CD8-positive, alpha-beta memory T cell (primary cell): ENCODE data around the gene DOCK4. TPM values are rescaled to one million over a fixed set of nuclear protein-coding genes. Genes with fewer than 3 reads are reported as not detected.

Source experiments
- CTCF ChIA-PET: fragments of 350-600 bp; sonication (Branson Sonifier 250); formaldehyde crosslinking; loops from one replicate; lab custom pipeline; 2021; ENCODE audit warnings: antibody characterized with exemption; lab: Charles Lee
- POLR2A ChIA-PET: fragments of 350-600 bp; sonication (Branson Sonifier 250); formaldehyde crosslinking; loops from one replicate; lab custom pipeline; 2021; ENCODE audit warnings: antibody characterized with exemption; lab: Charles Lee
- DNase-seq, 5 donors: peaks; one replicate each; pipeline versions ENCODE4 v3.0.0 to v3.0.0-alpha.2; 2020 to 2022; ENCODE audit warnings: mixed read lengths in 1 of 5
- H3K27ac ChIP-seq: one replicate; pipeline ENCODE4 v1.7.0; 2013; ENCODE audit warnings: low read depth, mild to moderate bottlenecking, low read length, moderate library complexity
- H3K27me3 ChIP-seq: 2 replicates; pipeline ENCODE4 v1.7.0; 2013; ENCODE audit warnings: low read length, mild to moderate bottlenecking; ENCODE audit not compliant: insufficient read depth, poor library complexity, severe bottlenecking
- H3K36me3 ChIP-seq: 2 replicates; pipeline ENCODE4 v1.7.0; 2013; ENCODE audit warnings: mild to moderate bottlenecking, low read length, moderate library complexity; ENCODE audit not compliant: insufficient read depth
- H3K4me1 ChIP-seq: 2 replicates; pipeline ENCODE4 v1.7.0; 2013; ENCODE audit warnings: mild to moderate bottlenecking, low read length, moderate library complexity; ENCODE audit not compliant: insufficient read depth
- H3K4me3 ChIP-seq: 2 replicates; pipeline ENCODE4 v1.7.0; 2013; ENCODE audit warnings: mild to moderate bottlenecking, low read length
- H3K9me3 ChIP-seq: 2 replicates; pipeline ENCODE4 v1.7.0; 2013; ENCODE audit warnings: mild to moderate bottlenecking, low read length
- H3K27ac Mint-ChIP-seq, 8 donors: one replicate each; pipeline ENCODE4 v1.8.0; 2020 to 2021; ENCODE audit warnings: mixed read lengths in 8 of 8, mild to moderate bottlenecking in 6 of 8, inconsistent platforms in 3 of 8, moderate library complexity in 3 of 8
- H3K27me3 Mint-ChIP-seq, 2 donors: one replicate each; pipeline ENCODE4 v1.8.0; 2020 to 2021; ENCODE audit warnings: mixed read lengths in 2 of 2, mild to moderate bottlenecking in 1 of 2, moderate library complexity in 1 of 2
- H3K36me3 Mint-ChIP-seq, 3 donors: one replicate each; pipeline ENCODE4 v1.8.0; 2020 to 2021; ENCODE audit warnings: mixed read lengths in 3 of 3, inconsistent platforms in 1 of 3, mild to moderate bottlenecking in 1 of 3
- H3K4me1 Mint-ChIP-seq, 3 donors: one replicate each; pipeline ENCODE4 v1.8.0; 2020 to 2021; ENCODE audit warnings: mixed read lengths in 3 of 3, inconsistent platforms in 1 of 3, mild to moderate bottlenecking in 1 of 3
- H3K4me3 Mint-ChIP-seq, 7 donors: one replicate each; pipeline ENCODE4 v1.8.0; 2020 to 2021; ENCODE audit warnings: mixed read lengths in 7 of 7, mild to moderate bottlenecking in 6 of 7, moderate library complexity in 4 of 7, inconsistent platforms in 2 of 7
- H3K9me3 Mint-ChIP-seq, 5 donors: one replicate each; pipeline ENCODE4 v1.8.0; 2020 to 2022; ENCODE audit warnings: mixed read lengths in 5 of 5, mild to moderate bottlenecking in 3 of 5, moderate library complexity in 2 of 5, inconsistent platforms in 1 of 5
- polyA plus RNA-seq: library from polyadenylated mRNA; unstranded; fragments of 300-500 nt; fragmentation: Illumina TruSeq; gene quantifications from one replicate; pipeline ENCODE4 v1.2.3, GENCODE V29; 2021
- total RNA-seq, 2 experiments: library from RNA; stranded (reverse); gene quantifications; one replicate each; pipeline ENCODE4 v1.2.3, GENCODE V29; 2021

DOCK4 gene
- total and polyA plus RNA-seq, 3 experiments from 2014 or later, result 1.2 TPM; not detected in 1

DNA sequence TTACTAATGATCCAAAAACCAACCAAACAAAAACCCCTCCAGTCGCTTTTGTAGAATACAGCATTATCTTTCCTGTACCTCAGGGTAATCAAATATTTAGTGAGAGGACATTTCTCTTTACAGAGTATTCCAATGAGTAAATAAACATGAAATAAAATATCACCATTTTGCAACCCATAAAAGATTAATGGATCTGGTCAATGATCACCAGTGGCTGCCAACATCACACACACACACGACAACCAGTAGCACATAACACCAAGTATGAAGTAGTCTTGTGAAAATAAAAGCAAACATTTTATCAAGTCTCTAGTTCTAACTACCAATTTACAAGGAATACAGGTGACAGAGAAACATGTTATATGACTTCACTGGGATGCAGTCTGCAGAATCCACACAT is 455.3 kb downstream of the DOCK4 start:
- peaks cover 0 to 25% of the 10 kb centered on the region in 2 donors for H3K27me3 Mint-ChIP-seq
- ChIA-PET POLR2A (no interaction called here), CTCF (no interaction called here)
- no peak for DNase-seq
- Histone ChIP-seq H3K36me3 (no peaks in the 10 kb centered on the region), H3K4me1 (no peaks in the 10 kb centered on the region), H3K27ac (no peak overlapping the region), H3K4me3 (no peak overlapping the region), H3K9me3 (no peaks in the 10 kb centered on the region), H3K27me3 (no peaks in the 10 kb centered on the region)
- peaks cover 0 to 2% (median 0%) of the 10 kb centered on the region in 3 donors for H3K4me1 Mint-ChIP-seq
- H3K4me3 Mint-ChIP-seq, result no peak overlapping the region
- H3K36me3 Mint-ChIP-seq, result no peaks in the 10 kb centered on the region
- H3K27ac Mint-ChIP-seq, result no peak overlapping the region
- H3K9me3 Mint-ChIP-seq, result peaks cover 0 to 3% (median 0%) of the 10 kb centered on the region in 5 donors

DNA sequence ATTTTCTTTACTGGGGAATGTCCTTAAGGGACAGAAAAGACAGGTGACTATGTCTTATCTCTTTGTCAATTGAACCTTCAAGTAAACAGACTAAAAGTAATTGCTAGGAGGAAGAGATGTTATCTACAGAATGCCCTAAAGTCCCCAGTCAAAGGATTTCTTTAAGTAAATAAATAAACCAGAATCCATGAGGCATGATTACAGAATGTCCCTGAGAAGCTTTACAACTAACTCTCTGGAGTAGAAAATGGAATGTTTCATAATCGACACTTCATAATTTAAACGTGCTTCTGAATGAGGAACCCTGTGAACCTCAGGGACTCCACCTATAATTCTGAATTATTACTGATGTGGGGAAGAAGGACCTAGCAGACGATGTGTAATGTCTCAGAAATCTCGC is 456.0 kb downstream of the DOCK4 start:
- H3K4me1 ChIP-seq, result no peaks in the 10 kb centered on the region
- no peak overlapping the region for H3K27ac Mint-ChIP-seq
- no peak overlapping the region for H3K4me3 Mint-ChIP-seq
- no peak for DNase-seq
- ChIA-PET POLR2A (no interaction called here), CTCF (no interaction called here)
- H3K9me3 Mint-ChIP-seq, result peaks cover 0 to 3% (median 0%) of the 10 kb centered on the region in 5 donors
- H3K36me3 Mint-ChIP-seq, result no peaks in the 10 kb centered on the region
- H3K4me1 Mint-ChIP-seq, result peaks cover 0 to 2% (median 0%) of the 10 kb centered on the region in 3 donors
- H3K27ac ChIP-seq, result no peak overlapping the region
- no peaks in the 10 kb centered on the region for H3K27me3 ChIP-seq
- no peak overlapping the region for H3K4me3 ChIP-seq
- no peaks in the 10 kb centered on the region for H3K9me3 ChIP-seq
- peaks cover 0 to 20% of the 10 kb centered on the region in 2 donors for H3K27me3 Mint-ChIP-seq
- no peaks in the 10 kb centered on the region for H3K36me3 ChIP-seq

DNA sequence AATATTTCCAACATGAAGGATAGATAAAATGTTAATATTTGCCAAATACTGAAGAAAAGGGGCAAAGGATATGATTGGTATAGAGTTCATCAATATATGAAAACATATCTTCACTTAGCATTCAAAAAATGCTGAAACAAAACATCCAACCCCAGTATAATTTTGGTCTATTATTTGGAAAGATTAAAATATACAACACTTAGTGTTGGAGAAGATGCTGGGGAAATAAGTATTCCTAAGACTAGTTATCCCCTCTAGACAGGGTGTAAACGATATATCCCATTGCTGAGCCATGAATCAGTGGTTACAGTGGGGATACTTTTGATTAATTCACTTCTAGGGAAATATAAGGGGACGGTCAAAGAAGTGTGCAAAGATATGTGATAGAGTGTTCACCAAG is 456.6 kb downstream of the DOCK4 start:
- Histone ChIP-seq H3K9me3 (no peaks in the 10 kb centered on the region), H3K27ac (no peak overlapping the region), H3K27me3 (no peaks in the 10 kb centered on the region), H3K4me3 (no peak overlapping the region), H3K4me1 (no peaks in the 10 kb centered on the region), H3K36me3 (no peaks in the 10 kb centered on the region)
- Mint-ChIP-seq H3K4me3 (no peak overlapping the region), H3K9me3 (peaks cover 0 to 3% (median 0%) of the 10 kb centered on the region in 5 donors), H3K27ac (no peak overlapping the region), H3K36me3 (no peaks in the 10 kb centered on the region), H3K27me3 (peaks cover 0 to 24% of the 10 kb centered on the region in 2 donors), H3K4me1 (peaks cover 0 to 2% (median 0%) of the 10 kb centered on the region in 3 donors)
- ChIA-PET POLR2A (no interaction called here), CTCF (no interaction called here)
- no peak for DNase-seq

DNA sequence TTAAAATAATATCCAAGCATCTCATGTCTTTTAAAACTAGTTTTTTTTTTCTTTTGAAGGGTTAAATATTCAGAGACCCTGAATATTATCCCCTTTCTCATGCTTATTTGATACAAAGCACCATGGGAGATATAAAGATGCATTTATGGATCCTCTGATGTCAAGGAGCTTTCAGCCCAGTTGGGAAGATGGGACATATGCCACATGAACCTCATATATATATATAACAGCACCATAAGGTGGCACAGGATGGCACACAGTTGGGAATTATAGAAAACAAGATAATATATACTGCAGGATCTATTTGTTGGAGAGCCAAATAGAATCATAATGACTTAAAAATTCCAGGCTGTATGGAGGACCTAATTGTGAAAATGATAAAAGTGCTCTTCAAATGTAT is 458.5 kb downstream of the DOCK4 start:
- H3K4me3 ChIP-seq, result no peak overlapping the region

DNA sequence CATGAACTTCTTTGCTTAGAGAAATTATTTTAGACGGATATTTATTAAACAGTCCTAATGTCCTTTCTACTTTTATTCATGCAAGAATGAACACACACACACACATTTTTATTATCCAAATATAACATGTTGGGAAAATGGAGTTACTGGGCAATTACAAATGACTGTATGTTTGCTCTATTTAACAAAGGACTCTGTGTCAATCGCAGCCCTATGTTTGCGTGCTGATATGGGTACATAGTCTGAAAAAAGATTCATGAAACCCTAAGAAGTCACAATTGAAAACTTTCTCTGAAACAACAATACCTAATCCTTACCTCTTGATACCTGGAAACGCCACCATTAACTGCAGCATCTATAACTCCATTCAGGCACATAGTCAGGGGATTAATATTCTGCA is 459.2 kb downstream of the DOCK4 start:
- CTCF ChIA-PET, result no interaction called here
- H3K36me3 Mint-ChIP-seq, result no peaks in the 10 kb centered on the region

More for the DNA sequence above, 458.5 kb downstream of the DOCK4 start:
- H3K27me3 ChIP-seq, result no peaks in the 10 kb centered on the region
- ChIA-PET CTCF (no interaction called here), POLR2A (no interaction called here)
- no peak overlapping the region for H3K27ac ChIP-seq
- no peak for DNase-seq
- H3K9me3 ChIP-seq, result no peaks in the 10 kb centered on the region
- no peaks in the 10 kb centered on the region for H3K4me1 ChIP-seq
- Mint-ChIP-seq H3K36me3 (no peaks in the 10 kb centered on the region), H3K4me3 (no peak overlapping the region), H3K27ac (no peak overlapping the region), H3K4me1 (peaks cover 0 to 2% (median 0%) of the 10 kb centered on the region in 3 donors), H3K27me3 (peaks cover 2 to 33% of the 10 kb centered on the region in 2 donors), H3K9me3 (peaks cover 0 to 3% (median 0%) of the 10 kb centered on the region in 5 donors)
- no peaks in the 10 kb centered on the region for H3K36me3 ChIP-seq

DNA sequence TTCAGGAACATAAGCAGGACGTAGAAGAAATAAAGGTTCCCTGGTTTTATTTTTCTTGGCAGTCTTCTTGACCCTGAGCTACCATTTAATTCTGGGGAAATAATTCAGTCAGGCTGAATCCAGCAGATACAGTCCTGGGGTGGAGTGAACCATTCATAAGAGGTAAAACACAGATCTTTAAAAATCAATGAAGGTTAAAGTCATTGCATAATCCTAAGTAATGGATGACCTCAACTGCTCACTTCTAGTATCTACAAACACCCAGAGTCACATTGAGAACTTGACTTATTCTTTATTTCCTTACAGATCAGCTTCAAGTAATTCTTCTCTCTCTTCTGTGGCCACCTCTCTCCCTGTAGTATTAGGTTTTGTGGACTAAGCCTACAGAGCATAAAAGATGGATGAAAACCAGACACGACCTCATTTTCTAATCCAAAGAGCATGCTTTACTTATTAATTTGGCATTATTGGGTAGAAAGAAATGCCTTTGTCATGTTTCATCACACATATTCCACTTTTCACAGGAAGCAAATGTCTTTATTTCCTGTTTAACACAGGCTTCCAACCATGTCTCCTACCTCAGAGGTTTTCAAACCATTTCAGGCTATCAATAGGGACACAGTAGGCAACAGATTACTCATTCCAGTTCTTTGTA is 461.6 kb downstream of the DOCK4 start:
- Histone ChIP-seq H3K27ac (no peak overlapping the region), H3K4me1 (no peaks in the 10 kb centered on the region), H3K9me3 (no peaks in the 10 kb centered on the region), H3K27me3 (no peaks in the 10 kb centered on the region), H3K36me3 (no peaks in the 10 kb centered on the region), H3K4me3 (no peak overlapping the region)
- ChIA-PET CTCF (no interaction called here), POLR2A (no interaction called here)
- H3K27ac Mint-ChIP-seq, result no peak overlapping the region
- no peaks in the 10 kb centered on the region for H3K36me3 Mint-ChIP-seq
- H3K27me3 Mint-ChIP-seq, result peaks cover 4 to 31% of the 10 kb centered on the region in 2 donors
- DNase-seq, result no peak
- H3K9me3 Mint-ChIP-seq, result peaks cover 0 to 3% (median 0%) of the 10 kb centered on the region in 5 donors
- H3K4me1 Mint-ChIP-seq, result no peaks in the 10 kb centered on the region
- no peak overlapping the region for H3K4me3 Mint-ChIP-seq

More for the DNA sequence above, 459.2 kb downstream of the DOCK4 start:
- DNase-seq, result no peak
- Histone ChIP-seq H3K4me1 (no peaks in the 10 kb centered on the region), H3K27me3 (no peaks in the 10 kb centered on the region), H3K4me3 (no peak overlapping the region), H3K27ac (no peak overlapping the region), H3K36me3 (no peaks in the 10 kb centered on the region), H3K9me3 (no peaks in the 10 kb centered on the region)
- peaks cover 3 to 38% of the 10 kb centered on the region in 2 donors for H3K27me3 Mint-ChIP-seq
- POLR2A ChIA-PET, result no interaction called here
- H3K27ac Mint-ChIP-seq, result no peak overlapping the region
- H3K4me1 Mint-ChIP-seq, result no peaks in the 10 kb centered on the region
- peaks cover 0 to 3% (median 0%) of the 10 kb centered on the region in 5 donors for H3K9me3 Mint-ChIP-seq
- H3K4me3 Mint-ChIP-seq, result no peak overlapping the region

DNA sequence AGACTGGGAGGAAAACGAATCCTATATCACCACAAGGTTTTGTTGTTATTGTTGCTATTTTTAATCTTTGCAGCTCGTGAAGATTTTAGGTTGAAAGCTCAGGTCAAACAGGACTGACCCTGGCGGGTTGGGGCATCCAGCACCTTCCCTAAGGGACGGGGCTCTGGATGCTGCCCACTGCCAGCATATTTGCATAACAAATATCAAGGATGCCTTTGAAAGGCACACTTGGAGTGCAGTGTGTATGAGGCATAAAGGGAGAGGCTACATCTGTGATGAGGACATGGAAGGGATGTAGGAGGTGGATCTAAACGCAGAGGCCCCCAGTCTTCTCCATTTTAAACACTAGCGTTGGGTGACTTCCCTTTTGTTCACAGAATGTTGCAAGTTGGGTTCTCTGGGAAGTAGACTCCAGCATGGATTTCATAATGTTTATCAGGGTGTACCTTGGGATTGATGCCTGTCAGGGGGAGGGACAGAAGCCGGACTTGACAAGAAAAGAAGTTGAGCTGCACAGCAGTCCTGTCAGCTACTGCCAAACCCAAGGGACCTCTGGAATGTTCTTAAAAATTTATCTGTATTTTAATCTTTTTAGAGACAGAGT is 462.9 kb downstream of the DOCK4 start:
- ChIA-PET CTCF (interaction anchor here (1.5 kb wide), 1 partner anchor 10 kb away, joined by 3 read pairs; no protein-coding TSS in a partner anchor), POLR2A (no interaction called here)
- Mint-ChIP-seq H3K9me3 (peaks cover 0 to 3% (median 0%) of the 10 kb centered on the region in 5 donors), H3K27ac (no peak overlapping the region), H3K4me1 (no peaks in the 10 kb centered on the region), H3K4me3 (no peak overlapping the region), H3K36me3 (no peaks in the 10 kb centered on the region), H3K27me3 (peaks cover 4 to 26% of the 10 kb centered on the region in 2 donors)
- H3K27me3 ChIP-seq, result no peaks in the 10 kb centered on the region
- H3K9me3 ChIP-seq, result no peaks in the 10 kb centered on the region
- H3K4me1 ChIP-seq, result no peaks in the 10 kb centered on the region
- H3K4me3 ChIP-seq, result no peak overlapping the region
- DNase-seq, result no peak
- no peak overlapping the region for H3K27ac ChIP-seq
- H3K36me3 ChIP-seq, result no peaks in the 10 kb centered on the region

DNA sequence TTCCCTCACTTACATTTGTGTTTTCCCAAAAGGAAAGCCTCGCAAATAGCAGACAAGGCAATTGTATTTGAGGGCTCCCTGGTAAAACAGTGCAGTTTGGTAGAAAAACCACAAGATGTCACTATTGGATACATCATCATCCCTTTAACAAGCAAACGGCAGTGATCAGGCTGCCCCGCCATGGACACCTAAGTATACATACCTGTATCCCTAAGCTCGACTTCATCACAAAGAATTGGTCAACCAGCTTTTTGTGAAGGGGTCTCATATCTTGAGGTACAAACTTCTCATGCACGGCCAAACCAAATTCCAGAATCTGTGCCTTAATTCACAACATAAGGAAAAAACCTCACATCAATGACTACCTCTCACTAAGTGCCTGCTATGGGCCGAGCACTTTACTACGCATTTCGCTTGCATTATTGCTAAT is 464.4 kb downstream of the DOCK4 start:
- no peaks in the 10 kb centered on the region for H3K9me3 ChIP-seq
- Mint-ChIP-seq H3K9me3 (no peaks in the 10 kb centered on the region), H3K4me1 (no peaks in the 10 kb centered on the region), H3K4me3 (no peak overlapping the region), H3K36me3 (no peaks in the 10 kb centered on the region), H3K27ac (no peak overlapping the region), H3K27me3 (peaks cover 4 to 22% of the 10 kb centered on the region in 2 donors)
- peak in 4 of 5 donors; percentile 14 to 60 (median 33) for DNase-seq
- no peaks in the 10 kb centered on the region for H3K4me1 ChIP-seq
- H3K27ac ChIP-seq, result no peak overlapping the region
- CTCF ChIA-PET, result interaction anchor here (1.0 to 2.2 kb wide), 6 partner anchors 11 to 1679 kb away, joined by 3 to 13 read pairs (median 4); no protein-coding TSS in a partner anchor
- no peaks in the 10 kb centered on the region for H3K27me3 ChIP-seq
- no peak overlapping the region for H3K4me3 ChIP-seq
- POLR2A ChIA-PET, result interaction anchor here (0.6 kb wide), 1 partner anchor 18 kb away, joined by 3 read pairs; no protein-coding TSS in a partner anchor
- no peaks in the 10 kb centered on the region for H3K36me3 ChIP-seq
